K562 (cell line): ENCODE results near the gene FRRS1. TPM values are rescaled to one million over a fixed set of nuclear protein-coding genes. Genes with fewer than 3 reads are reported as not detected.
A peak's percentile ranks its signal among the peaks of the same experiment; 100 is the strongest.

Experiments
- ATAC-seq: fragments of 200-7000 bp; cut with Tn5 transposase; 3 replicates; pipeline ENCODE4 v1.9.1; 2020; ENCODE audit warnings: moderate library complexity
- BruUV-seq: library from RNA; stranded (reverse); fragments of 400-500 nt; replicated peaks from 2 replicates; lab custom pipeline; 2021; lab: Mats Ljungman, UMichigan
- CTCF ChIA-PET: fragments of 300-600 bp; formaldehyde crosslinking; extraction: SDS; loops from one replicate; lab custom pipeline; 2021; ENCODE audit warnings: low intra/inter-chr PET ratio; lab: Yijun Ruan, JAX
- POLR2A ChIA-PET: fragments of 300-600, 350-650 bp; sonication (Branson Sonifier 250); formaldehyde crosslinking; extraction: SDS; loops from one replicate; lab custom pipeline; 2021; ENCODE audit warnings: antibody characterized with exemption, inconsistent platforms; lab: Yijun Ruan, JAX
- DNase-seq, 4 experiments: peaks; one replicate each; pipeline versions ENCODE4 v3.0.0 to v3.0.0-alpha.2; 2011 to 2018; ENCODE audit warnings: low spot score in 3 of 4, mixed read lengths in 3 of 4; ENCODE audit errors: extremely low read depth in 1 of 4
- FAIRE-seq: peaks from 2 replicates; lab custom pipeline; 2011; peaks lifted over from hg19 to GRCh38; lab: Jason Lieb, UNC
- H2AFZ ChIP-seq: 2 replicates; pipeline ENCODE4 v1.6.0; 2011; ENCODE audit warnings: low read depth, low read length, control low read depth, inconsistent platforms
- H3K27ac ChIP-seq: fragments of 200-600 bp; 3 replicates; pipeline ENCODE4 v1.8.0; 2011; ENCODE audit warnings: low read depth, mild to moderate bottlenecking, control low read depth, inconsistent platforms, low read length, moderate library complexity, mixed read lengths; ENCODE audit errors: extremely low read depth
- H3K27me3 ChIP-seq, 2 experiments: fragments of 300-600 bp in 1 of 2; 2 replicates in 1 of 2; 3 replicates in 1 of 2; pipeline versions ENCODE4 v1.6.0 to v1.8.0; 2011; ENCODE audit warnings: inconsistent platforms in 2 of 2, low read length in 2 of 2, mild to moderate bottlenecking in 1 of 2, mixed read lengths in 1 of 2, moderate library complexity in 1 of 2; ENCODE audit not compliant: control insufficient read depth in 2 of 2, insufficient read depth in 2 of 2
- H3K36me3 ChIP-seq: fragments of 300-600 bp; 3 replicates; pipeline ENCODE4 v1.8.0; 2011; ENCODE audit warnings: mild to moderate bottlenecking, low read length, inconsistent platforms; ENCODE audit not compliant: control insufficient read depth, insufficient read depth
- H3K4me1 ChIP-seq, 2 experiments: fragments of 200-600 bp in 1 of 2; replicated peaks in 1 of 2; 2 replicates in 1 of 2; 3 replicates in 1 of 2; pipeline versions ENCODE4 v1.5.1 to v1.8.0; 2011; ENCODE audit warnings: inconsistent platforms in 2 of 2, low read length in 2 of 2, mild to moderate bottlenecking in 1 of 2, mixed read lengths in 1 of 2, moderate library complexity in 1 of 2; ENCODE audit not compliant: control insufficient read depth in 2 of 2, insufficient read depth in 2 of 2
- H3K4me2 ChIP-seq: 2 replicates; pipeline ENCODE4 v1.6.1; 2011; ENCODE audit warnings: low read length, control low read depth, inconsistent platforms, mixed read lengths; ENCODE audit not compliant: insufficient read depth
- H3K4me3 ChIP-seq: fragments of 200-600 bp; sonication (generic), shearing (Covaris generic); 2 replicates; pipeline ENCODE4 v1.5.1; 2016; ENCODE audit warnings: control low read depth, inconsistent platforms
- H3K79me2 ChIP-seq: fragments of 200-600 bp; 3 replicates; pipeline ENCODE4 v1.8.0; 2011; ENCODE audit warnings: low read length, inconsistent platforms; ENCODE audit not compliant: control insufficient read depth, insufficient read depth
- H3K9ac ChIP-seq, 2 experiments: 2 replicates each; pipeline versions ENCODE4 v1.6.0 to v1.6.1; 2011; ENCODE audit warnings: low read depth in 2 of 2, low read length in 2 of 2, control low read depth in 1 of 2, inconsistent platforms in 1 of 2, mild to moderate bottlenecking in 1 of 2, mixed read lengths in 1 of 2; ENCODE audit not compliant: insufficient read depth in 1 of 2
- H3K9me1 ChIP-seq: one replicate; pipeline ENCODE4 v1.6.0; 2011; ENCODE audit warnings: inconsistent platforms, mild to moderate bottlenecking, low read length, moderate library complexity; ENCODE audit not compliant: control insufficient read depth, insufficient read depth
- H3K9me3 ChIP-seq: replicated peaks from 2 replicates; pipeline ENCODE4 v1.5.1; 2011; ENCODE audit warnings: low read depth, low read length, inconsistent platforms; ENCODE audit not compliant: control insufficient read depth, insufficient read depth
- H4K20me1 ChIP-seq: replicated peaks from 2 replicates; pipeline ENCODE4 v1.6.1; 2011; ENCODE audit warnings: low read length, inconsistent platforms, mixed read lengths; ENCODE audit not compliant: control insufficient read depth, insufficient read depth
- DACH1 ChIP-seq: fragments of 450-650 bp; IDR thresholded peaks from 2 replicates; pipeline ENCODE4 v1.6.1; 2018; ENCODE audit not compliant: partially characterized antibody
- GATAD2A ChIP-seq: fragments of 450-650 bp; IDR thresholded peaks from 2 replicates; pipeline ENCODE4 v1.6.1; 2017
- GATAD2B ChIP-seq: fragments of 450-650 bp; IDR thresholded peaks from 2 replicates; pipeline ENCODE4 v1.6.1; 2017; ENCODE audit warnings: mild to moderate bottlenecking, borderline replicate concordance
- HDAC3 ChIP-seq: fragments of 450-650 bp; IDR thresholded peaks from 2 replicates; pipeline ENCODE4 v1.6.1; 2018; ENCODE audit warnings: borderline replicate concordance, mild to moderate bottlenecking, moderate library complexity; ENCODE audit not compliant: partially characterized antibody
- HNRNPH1 ChIP-seq: fragments of 200-400 bp; formaldehyde crosslinking; optimal IDR thresholded peaks from 2 replicates; pipeline ENCODE3; 2017; ENCODE audit warnings: low read depth, mild to moderate bottlenecking, low read length, moderate library complexity
- LEF1 ChIP-seq: fragments of 450-650 bp; IDR thresholded peaks from 2 replicates; pipeline ENCODE4 v1.6.1; 2016; ENCODE audit warnings: mild to moderate bottlenecking
- NCOR1 ChIP-seq: fragments of 450-650 bp; IDR thresholded peaks from 2 replicates; pipeline ENCODE4 v1.6.1; 2016; ENCODE audit warnings: mild to moderate bottlenecking, moderate library complexity
- WGBS: fragments of 100-300 bp; shearing (Covaris generic); methylation state at CpG from one replicate; pipeline ENCODE4 v1.1.6; 2016; ENCODE audit warnings: low coverage, mixed read lengths; ENCODE audit not compliant: insufficient coverage; ENCODE audit errors: missing lambda C conversion rate; 5-methylcytosine and 5-hydroxymethylcytosine counted together
- in situ Hi-C: fragments of 300-500 bp; cut with MboI; formaldehyde crosslinking; loops from 4 replicates; pipeline ENCODE4 v1.15.0; 2018; ENCODE audit warnings: inconsistent platforms, mixed read lengths
- intact Hi-C: fragments of 100-400 bp; cut with micrococcal nuclease; formaldehyde crosslinking; loops from 2 replicates; pipeline ENCODE4 v1.14.2; 2022
- polyA plus RNA-seq, 8 experiments: library from polyadenylated mRNA; depleted of rRNA in 4 of 8; stranded (reverse) in 5 of 8; unstranded in 3 of 8; fragments of >200 nt; fragmentation: Nextera tagmentation in 2 of 8; fragmentation: Illumina TruSeq in 1 of 8; extraction: Ambion mirVana in 2 of 8; extraction: Trizol in 1 of 8; gene quantifications; 2 replicates each; pipeline versions ENCODE4 v1.2.1 to v1.2.3, GENCODE V29; 2011 to 2014; ENCODE audit warnings: inconsistent platforms in 1 of 8, missing spikeins in 1 of 8
- total RNA-seq, 7 experiments: library from RNA; depleted of rRNA in 6 of 7; stranded (reverse); fragments of >200 nt in 6 of 7; fragmentation: Illumina TruSeq in 2 of 7; extraction: Trizol in 2 of 7; gene quantifications; 2 replicates each; pipeline versions ENCODE4 v1.2.1 to v1.2.3, GENCODE V29; 2011 to 2021; ENCODE audit warnings: low replicate concordance in 1 of 7
- TF ChIP-seq, protein P1 (sequence below), 2 experiments: fragments of 450-650 bp; IDR thresholded peaks; 2 replicates each; pipeline ENCODE4 v1.6.1; 2018; ENCODE audit warnings: mild to moderate bottlenecking in 2 of 2, low read depth in 1 of 2; ENCODE audit not compliant: partially characterized antibody in 2 of 2

Gene FRRS1
- total and polyA plus RNA-seq, 9 of the 15 experiments (the other 6 are each of a cell fraction or from before 2014, with no cell fraction given): 0.87 to 54.0 (median 23.7) TPM

GRCh38 chr1:99768104-99768503, 1.7 kb upstream of the FRRS1 start:
- peak; percentile 26; the same call in 1 of the 2 replicates for TF ChIP-seq GATAD2B
- peak; percentile 23 for TF ChIP-seq HDAC3
- TF ChIP-seq, protein P1, sequence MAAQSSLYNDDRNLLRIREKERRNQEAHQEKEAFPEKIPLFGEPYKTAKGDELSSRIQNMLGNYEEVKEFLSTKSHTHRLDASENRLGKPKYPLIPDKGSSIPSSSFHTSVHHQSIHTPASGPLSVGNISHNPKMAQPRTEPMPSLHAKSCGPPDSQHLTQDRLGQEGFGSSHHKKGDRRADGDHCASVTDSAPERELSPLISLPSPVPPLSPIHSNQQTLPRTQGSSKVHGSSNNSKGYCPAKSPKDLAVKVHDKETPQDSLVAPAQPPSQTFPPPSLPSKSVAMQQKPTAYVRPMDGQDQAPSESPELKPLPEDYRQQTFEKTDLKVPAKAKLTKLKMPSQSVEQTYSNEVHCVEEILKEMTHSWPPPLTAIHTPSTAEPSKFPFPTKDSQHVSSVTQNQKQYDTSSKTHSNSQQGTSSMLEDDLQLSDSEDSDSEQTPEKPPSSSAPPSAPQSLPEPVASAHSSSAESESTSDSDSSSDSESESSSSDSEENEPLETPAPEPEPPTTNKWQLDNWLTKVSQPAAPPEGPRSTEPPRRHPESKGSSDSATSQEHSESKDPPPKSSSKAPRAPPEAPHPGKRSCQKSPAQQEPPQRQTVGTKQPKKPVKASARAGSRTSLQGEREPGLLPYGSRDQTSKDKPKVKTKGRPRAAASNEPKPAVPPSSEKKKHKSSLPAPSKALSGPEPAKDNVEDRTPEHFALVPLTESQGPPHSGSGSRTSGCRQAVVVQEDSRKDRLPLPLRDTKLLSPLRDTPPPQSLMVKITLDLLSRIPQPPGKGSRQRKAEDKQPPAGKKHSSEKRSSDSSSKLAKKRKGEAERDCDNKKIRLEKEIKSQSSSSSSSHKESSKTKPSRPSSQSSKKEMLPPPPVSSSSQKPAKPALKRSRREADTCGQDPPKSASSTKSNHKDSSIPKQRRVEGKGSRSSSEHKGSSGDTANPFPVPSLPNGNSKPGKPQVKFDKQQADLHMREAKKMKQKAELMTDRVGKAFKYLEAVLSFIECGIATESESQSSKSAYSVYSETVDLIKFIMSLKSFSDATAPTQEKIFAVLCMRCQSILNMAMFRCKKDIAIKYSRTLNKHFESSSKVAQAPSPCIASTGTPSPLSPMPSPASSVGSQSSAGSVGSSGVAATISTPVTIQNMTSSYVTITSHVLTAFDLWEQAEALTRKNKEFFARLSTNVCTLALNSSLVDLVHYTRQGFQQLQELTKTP (IDR thresholded peaks at IDR 0.05; ENCODE audit: low read depth in 1 of 2, partially characterized antibody in 2 of 2): peak in 1 of 2 experiments; percentile 46
- peak; percentile 25 for TF ChIP-seq DACH1
- TF ChIP-seq HNRNPH1: no peak
- no peak for TF ChIP-seq LEF1
- TF ChIP-seq GATAD2A: 0 out of 2 replicates have a peak, but pooled peaks have one; percentile 10
- 0 out of 2 replicates have a peak, but pooled peaks have one; percentile 1 for TF ChIP-seq NCOR1
- TF ChIP-seq, all 486 proteins: peak for 6
- no TSS peak for BruUV-seq
- 0% methylated on average over 3 of the region's 3 CpGs for WGBS
- FAIRE-seq: no peak
- Histone ChIP-seq H4K20me1 (no peaks in the 10 kb centered on the region), H3K79me2 (peaks cover 34% of the 10 kb centered on the region), H3K4me1 (peaks cover 20 to 42% of the 10 kb centered on the region in 2 experiments), H3K9me1 (no peaks in the 10 kb centered on the region), H3K27me3 (no peaks in the 10 kb centered on the region), H3K36me3 (peaks cover 4% of the 10 kb centered on the region; the same call in 2 of the 3 replicates), H3K4me3 (no peak overlapping the region), H3K9ac (peak overlapping the region in 1 of 2 experiments; percentile 40; a peak in 2 of 4 replicates), H2AFZ (peak overlapping the region; percentile 61), H3K27ac (peak overlapping the region; percentile 74), H3K4me2 (peak overlapping the region; percentile 64), H3K9me3 (no peaks in the 10 kb centered on the region)
- DNase-seq: peak in 2 of 4 experiments; percentile 30 to 66
- ChIA-PET POLR2A (interaction anchor here (0.8 to 1.3 kb wide), 3 partner anchors 11 to 595 kb away, joined by 3 to 5 read pairs (median 4); no protein-coding TSS in a partner anchor), CTCF (no interaction called here)
- in situ Hi-C loops: no loop called here
- intact Hi-C loops: loop anchor here (5.0 kb wide), 2 partner anchors 121 to 584 kb away; partner anchors contain the start of genes CDC14A and PALMD
- ATAC-seq: no peak
